Stimulated activated CD4-positive, alpha-beta T cell treated with anti-CD3 and anti-CD28 coated beads, Interleukin-2, amount 100 ng/mL, for 48 hours (primary cell): ENCODE measurements around the gene TTC23.

ENCODE experiments used
- DNase-seq, 2 donors: peaks; one replicate each; pipeline ENCODE4 v3.0.0-alpha.2; 2020

Gene TTC23

GRCh38 chr15:99187936-99188335 is 61.4 kb downstream of the TTC23 start:
- DNase-seq, result no peak

GRCh38 chr15:99185414-99186130 is 63.8 kb downstream of the TTC23 start:
- no peak for DNase-seq

- DNase-seq, result no peak
Observed at GRCh38 chr15:99182791-99183190, 66.6 kb downstream of the TTC23 start.

- no peak for DNase-seq
Observed at GRCh38 chr15:99181545-99181971, 67.8 kb downstream of the TTC23 start.

- no peak for DNase-seq
Observed at GRCh38 chr15:99180964-99181306, 68.4 kb downstream of the TTC23 start.

GRCh38 chr15:99180086-99180963 is 69.1 kb downstream of the TTC23 start:
- no peak for DNase-seq

GRCh38 chr15:99177679-99178078 is 71.7 kb downstream of the TTC23 start:
- no peak for DNase-seq

- DNase-seq, result no peak
Observed at GRCh38 chr15:99176757-99177156, 72.6 kb downstream of the TTC23 start.

GRCh38 chr15:99174567-99175395 is 74.6 kb downstream of the TTC23 start:
- DNase-seq, result no peak

GRCh38 chr15:99172989-99173388 is 76.4 kb downstream of the TTC23 start:
- no peak for DNase-seq

GRCh38 chr15:99172171-99172570 is 77.2 kb downstream of the TTC23 start:
- no peak for DNase-seq

GRCh38 chr15:99170476-99171065 is 78.8 kb downstream of the TTC23 start:
- DNase-seq, result no peak

GRCh38 chr15:99169769-99170311 is 79.5 kb downstream of the TTC23 start:
- no peak for DNase-seq

- DNase-seq, result no peak
Observed at GRCh38 chr15:99168601-99169580, 80.5 kb downstream of the TTC23 start.

- no peak for DNase-seq
Observed at GRCh38 chr15:99167640-99168039, 81.7 kb downstream of the TTC23 start.

GRCh38 chr15:99167201-99167600 is 82.2 kb downstream of the TTC23 start:
- DNase-seq, result no peak

GRCh38 chr15:99165956-99166689 is 83.3 kb downstream of the TTC23 start:
- no peak for DNase-seq

- no peak for DNase-seq
Observed at GRCh38 chr15:99165020-99165790, 84.2 kb downstream of the TTC23 start.

GRCh38 chr15:99164119-99164518 is 85.3 kb downstream of the TTC23 start:
- no peak for DNase-seq
